Mucosa of gallbladder (tissue), 1 donor: Measurements from ENCODE around the gene ISG15. TPM values are rescaled to one million over a fixed set of nuclear protein-coding genes. Genes with fewer than 3 reads are reported as not detected.
"Not testable (repeated sequence)": the region's sequence is repeated elsewhere in the genome, so short reads cannot be mapped to it uniquely, and the experiment has no call there.

Experiments
- DNase-seq: peaks from one replicate; pipeline ENCODE4 v3.0.0-alpha.2; 2020; ENCODE audit warnings: low spot score
- total RNA-seq: library from RNA; stranded (reverse); gene quantifications from one replicate; pipeline ENCODE4 v1.2.1, GENCODE V29; 2021
- donor health status: DM: no; HTN: no; CAD: no.

The ISG15 gene
- total RNA-seq, 1 donor from 2014 or later, result 41.5 TPM

DNA sequence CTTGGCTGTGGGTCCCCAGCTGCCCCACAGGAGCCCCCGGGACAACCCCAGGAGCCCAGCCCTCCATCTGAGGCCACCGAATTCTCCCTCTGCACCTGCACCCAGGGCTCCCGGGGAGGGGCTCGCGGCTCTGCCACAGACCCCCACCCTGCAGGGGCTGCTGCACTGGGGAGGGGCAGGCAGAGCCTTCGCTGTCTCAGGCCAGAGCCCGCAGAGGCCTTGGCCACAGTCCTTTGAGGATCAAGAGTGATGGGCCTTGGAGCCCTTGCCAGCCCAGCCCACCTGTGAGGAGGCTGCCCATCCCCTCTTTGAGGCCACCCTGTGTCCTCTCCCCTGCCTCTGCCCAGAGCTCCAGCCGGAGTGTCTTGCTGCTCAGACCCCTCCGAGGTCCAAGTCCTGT is 37.9 kb upstream of the ISG15 start:
- no peak for DNase-seq

GRCh38 chr1:975896-976683 is 37.2 kb upstream of the ISG15 start:
- peak; percentile 69 for DNase-seq

- DNase-seq, result not testable (repeated sequence)
Observed at GRCh38 chr1:976791-977190, 36.5 kb upstream of the ISG15 start.

- DNase-seq, result no peak
Observed at GRCh38 chr1:978069-978834, 35.0 kb upstream of the ISG15 start.

DNA sequence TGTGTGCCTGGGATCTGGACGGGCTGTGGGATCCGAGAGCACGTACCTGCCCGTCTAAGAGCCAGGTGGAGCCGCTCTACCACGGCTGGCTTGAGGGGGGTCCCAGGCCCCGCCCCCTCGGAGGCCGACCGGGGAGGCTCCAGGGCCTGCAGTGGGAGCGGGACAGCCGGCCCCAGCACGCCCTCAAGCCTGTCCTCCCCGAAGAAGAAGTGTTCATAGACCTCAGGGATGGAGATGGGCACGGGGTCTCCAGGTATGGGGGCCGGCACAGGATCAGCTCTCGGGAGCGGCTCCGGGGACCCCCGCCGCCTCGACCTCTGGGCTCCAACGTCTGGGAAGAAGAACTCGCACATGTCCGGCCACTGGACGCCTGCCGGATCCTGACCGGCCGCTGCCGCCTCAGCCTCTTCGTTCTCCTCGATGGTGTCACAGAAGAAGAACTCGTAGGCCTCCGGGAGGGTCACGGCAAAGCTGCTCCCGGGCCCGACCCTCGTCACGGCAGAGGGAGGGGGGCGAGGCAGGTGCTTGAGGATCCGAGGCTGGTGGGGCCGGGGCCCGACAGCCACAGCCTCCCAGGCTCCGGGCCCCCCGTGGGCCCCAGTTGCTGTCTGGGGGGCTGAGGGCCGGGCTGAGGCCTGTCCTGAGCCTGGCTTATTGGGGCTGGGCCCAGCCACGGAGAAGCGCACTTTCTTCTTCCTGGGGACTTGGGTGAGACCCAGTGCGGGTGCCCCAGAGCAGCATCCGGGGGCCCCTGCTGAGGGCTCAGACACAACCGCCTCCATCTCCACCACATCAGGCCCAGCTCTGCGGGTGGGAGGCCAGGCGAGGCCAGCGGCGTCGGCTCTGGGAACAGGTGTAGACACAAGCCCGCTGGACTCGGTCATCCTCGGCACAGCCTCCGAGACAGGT is 34.2 kb upstream of the ISG15 start:
- DNase-seq, result no peak

DNA sequence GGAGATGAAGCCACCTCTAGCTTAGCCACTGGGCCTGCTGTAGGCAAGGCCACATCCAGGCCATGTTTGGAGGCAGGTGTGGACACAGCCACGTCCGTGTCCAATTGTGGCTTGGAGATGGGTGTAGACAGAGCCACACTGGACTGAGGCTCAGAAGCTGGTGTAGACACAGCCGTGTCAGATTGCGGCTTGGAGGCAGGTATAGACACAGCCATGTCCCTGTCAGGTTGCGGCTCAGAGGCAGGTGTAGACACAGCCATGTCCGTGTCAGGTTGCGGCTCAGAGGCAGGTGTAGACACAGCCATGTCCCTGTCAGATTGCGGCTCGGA is 33.6 kb upstream of the ISG15 start:
- DNase-seq, result no peak

GRCh38 chr1:980137-980571 is 33.1 kb upstream of the ISG15 start:
- no peak for DNase-seq

DNA sequence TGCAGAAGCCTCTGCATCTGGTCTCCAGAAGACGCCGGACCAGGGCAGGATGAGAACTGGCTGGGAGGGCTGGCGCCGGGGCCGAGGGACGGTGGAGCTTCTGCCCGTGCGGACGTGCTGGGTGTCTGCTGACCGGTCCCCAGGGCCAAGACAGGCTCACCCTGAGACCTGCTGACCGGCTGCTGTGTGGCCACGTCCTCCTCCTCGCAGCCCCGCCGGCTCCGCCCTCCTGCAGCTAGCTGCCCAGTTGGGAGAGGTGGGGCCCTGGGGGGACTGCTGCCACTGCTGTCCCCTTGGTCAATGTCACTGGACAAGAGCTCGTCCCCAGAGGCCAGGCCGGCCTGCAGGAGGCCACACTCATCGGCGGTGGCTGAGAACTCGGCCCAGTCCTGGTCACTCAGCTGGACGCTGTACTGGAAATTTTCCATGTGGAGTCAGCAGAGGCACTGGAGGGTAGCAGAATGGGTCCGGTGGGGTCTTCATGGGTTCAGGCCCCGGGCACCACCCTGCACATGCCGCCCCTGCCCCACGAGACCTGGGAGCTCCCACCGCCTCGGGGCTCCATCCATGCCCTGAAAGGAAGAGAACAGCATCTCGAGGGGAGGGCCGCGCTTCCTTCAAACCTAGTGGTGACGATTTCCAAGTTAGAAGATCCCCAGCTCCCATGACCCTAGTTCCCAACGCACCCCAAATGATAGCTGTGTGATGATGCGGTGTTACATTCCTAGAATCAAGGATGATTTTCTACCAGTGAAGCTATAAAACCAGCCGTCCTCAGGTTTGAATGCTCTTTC is 32.5 kb upstream of the ISG15 start:
- no peak for DNase-seq

DNA sequence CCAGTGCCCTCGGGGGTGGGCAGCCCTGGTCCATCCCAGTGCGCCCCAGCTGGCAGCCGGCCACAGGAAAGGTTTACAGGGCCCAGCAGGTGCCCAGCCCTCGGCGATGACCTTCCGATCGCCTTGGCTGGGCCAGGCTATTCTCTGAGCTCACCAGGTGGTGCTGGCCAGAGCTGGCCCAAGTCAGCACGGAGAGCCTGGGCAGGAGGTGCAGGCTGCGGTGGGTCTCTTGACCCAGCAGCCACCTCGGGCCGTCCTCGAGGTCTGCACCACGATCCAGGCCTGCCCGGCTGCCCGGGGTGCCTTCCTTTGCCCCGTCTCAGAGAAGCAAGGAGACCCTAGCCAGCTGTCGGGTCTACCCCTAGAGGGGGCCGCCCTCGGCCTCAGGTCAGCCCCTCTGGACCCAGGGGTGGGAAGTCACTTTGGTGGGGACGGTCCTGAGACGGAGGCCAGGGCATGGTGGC is 31.8 kb upstream of the ISG15 start:
- no peak for DNase-seq

- no peak for DNase-seq
Observed at GRCh38 chr1:981955-982558, 31.2 kb upstream of the ISG15 start, which contains the start of gene PERM1. PERM1 (minus strand) TSS chr1:982093; CDS start chr1:981029, 1,064 bp downstream.

GRCh38 chr1:982765-983436 is 30.4 kb upstream of the ISG15 start:
- no peak for DNase-seq

- no peak for DNase-seq
Observed at GRCh38 chr1:983798-984475, 29.4 kb upstream of the ISG15 start.

DNA sequence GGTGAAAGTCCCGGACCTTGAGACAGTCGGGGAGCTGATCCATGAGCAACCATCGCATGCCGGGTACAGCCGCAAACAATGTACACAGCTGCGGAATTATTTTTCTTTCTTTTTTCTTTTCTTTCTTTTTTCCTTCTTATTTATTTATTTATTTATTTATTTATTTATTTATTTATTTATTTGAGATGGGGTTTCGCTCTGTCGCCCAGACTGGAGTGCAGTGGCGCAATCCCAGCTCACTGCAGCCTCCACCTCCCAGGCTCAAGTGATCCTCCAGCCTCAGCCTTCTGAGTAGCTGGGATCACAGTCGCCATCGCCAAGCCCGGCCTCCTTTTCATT is 28.9 kb upstream of the ISG15 start:
- DNase-seq, result no peak

DNA sequence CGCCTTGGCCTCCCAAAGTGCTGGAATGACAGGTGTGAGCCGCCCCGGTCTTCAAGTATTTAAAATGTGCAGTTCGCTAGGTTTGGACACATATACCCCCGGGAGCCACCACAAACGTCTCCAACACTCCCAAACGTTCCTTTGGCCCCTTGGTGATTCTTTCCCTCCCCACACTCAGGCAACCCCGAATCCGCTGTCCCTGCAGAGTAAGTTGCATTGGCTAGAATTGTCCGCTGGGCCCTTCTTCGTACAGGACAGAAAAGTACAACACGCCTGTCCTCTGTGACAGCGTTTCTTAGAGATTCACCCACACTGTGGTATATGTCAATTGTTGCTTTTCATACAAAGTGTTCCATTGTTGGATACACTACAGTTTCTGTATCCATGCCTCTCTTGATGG is 28.2 kb upstream of the ISG15 start:
- no peak for DNase-seq

DNA sequence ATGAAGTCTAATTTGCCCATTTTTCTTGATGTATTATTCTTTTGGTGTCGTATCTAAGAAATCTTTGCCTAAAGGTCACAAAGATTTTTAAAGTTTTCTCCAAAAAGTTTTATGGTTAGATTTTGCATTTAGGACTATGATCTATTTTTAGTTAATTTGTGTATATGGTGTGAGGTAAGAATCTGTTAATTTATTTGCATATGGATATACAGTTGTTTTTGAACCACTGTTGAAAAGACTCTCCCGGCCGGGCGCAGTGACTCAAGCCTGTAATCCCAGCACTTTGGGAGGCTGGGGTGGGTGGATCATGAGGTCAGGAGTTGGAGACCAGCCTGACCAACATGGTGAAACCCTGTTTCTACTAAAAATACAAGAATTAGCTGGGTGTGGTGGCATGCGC is 25.2 kb upstream of the ISG15 start:
- DNase-seq, result not testable (repeated sequence)

DNA sequence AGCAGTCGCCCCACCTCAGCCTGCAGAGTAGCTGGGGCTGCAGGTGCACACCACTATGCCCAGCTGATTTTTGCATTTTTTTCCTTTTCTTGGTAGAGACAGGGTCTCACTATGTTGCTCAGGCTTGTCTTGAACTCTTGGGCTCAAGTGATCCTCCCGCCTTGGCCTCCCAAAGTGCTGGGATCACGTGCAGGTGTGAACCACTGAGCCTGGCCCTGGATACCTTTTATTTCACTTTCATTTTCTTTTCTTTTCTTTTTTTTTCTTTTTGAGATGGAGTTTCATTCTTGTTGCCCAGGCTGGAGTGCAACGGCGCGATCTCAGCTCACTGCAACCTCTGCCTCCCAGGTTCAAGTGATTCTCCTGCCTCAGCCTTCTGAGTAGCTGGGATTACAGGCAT is 22.0 kb upstream of the ISG15 start:
- not testable (repeated sequence) for DNase-seq

DNA sequence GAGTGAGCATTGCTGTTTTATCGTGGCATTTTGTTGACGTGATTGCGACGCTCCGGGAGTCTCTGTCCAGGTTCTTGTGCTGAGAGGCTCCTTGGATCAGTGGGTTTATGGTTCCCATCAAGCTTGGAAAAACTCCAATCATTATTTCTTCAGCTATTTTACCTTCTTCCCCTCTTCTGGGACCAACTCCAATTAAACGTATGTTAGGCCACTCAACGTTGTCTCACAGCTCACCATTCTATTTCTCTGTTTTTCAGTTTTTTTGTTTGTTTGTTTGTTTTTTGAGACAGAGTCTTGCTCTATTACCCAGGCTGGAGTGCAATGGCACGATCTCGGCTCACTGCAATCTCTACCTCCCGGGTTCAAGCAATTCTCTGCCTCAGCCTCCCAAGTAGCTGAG is 21.4 kb upstream of the ISG15 start:
- DNase-seq, result no peak

- no peak for DNase-seq
Observed at GRCh38 chr1:992362-992761, 20.9 kb upstream of the ISG15 start.

GRCh38 chr1:993379-993995 is 19.8 kb upstream of the ISG15 start:
- DNase-seq, result no peak
